Large intestine (tissue), 3 donors: ENCODE data around the gene PRKN. TPM values are rescaled to one million over a fixed set of nuclear protein-coding genes. Genes with fewer than 3 reads are reported as not detected.

Source experiments
- DNase-seq, 2 donors: peaks; one replicate each; pipeline versions ENCODE4 v3.0.0 to v3.0.0-alpha.2; 2013
- H3K27ac ChIP-seq: one replicate; pipeline ENCODE4 v1.5.1; 2013; ENCODE audit warnings: low read length
- H3K27me3 ChIP-seq: 2 replicates; pipeline ENCODE4 v1.6.1; 2013; ENCODE audit warnings: low read length; ENCODE audit not compliant: control insufficient read depth, insufficient read depth
- H3K36me3 ChIP-seq: 2 replicates; pipeline ENCODE4 v1.6.1; 2013; ENCODE audit warnings: low read length; ENCODE audit not compliant: control insufficient read depth, insufficient read depth
- H3K4me1 ChIP-seq: one replicate; pipeline ENCODE4 v1.6.1; 2013; ENCODE audit warnings: low read length; ENCODE audit not compliant: control insufficient read depth, insufficient read depth
- H3K4me3 ChIP-seq: one replicate; pipeline ENCODE4 v1.5.1; 2013; ENCODE audit warnings: low read length
- H3K9me3 ChIP-seq: one replicate; pipeline ENCODE4 v1.6.1; 2013; ENCODE audit warnings: mild to moderate bottlenecking, low read depth, low read length, moderate library complexity; ENCODE audit not compliant: control insufficient read depth
- WGBS: methylation state at CpG from one replicate; pipeline ENCODE4 v1.1.5; 2013; ENCODE audit warnings: low lambda C conversion rate; ENCODE audit not compliant: insufficient coverage; 5-methylcytosine and 5-hydroxymethylcytosine counted together
- polyA plus RNA-seq: library from polyadenylated mRNA; unstranded; fragments of 120-200 nt; gene quantifications from one replicate; pipeline ENCODE4 v1.2.1, GENCODE V29; 2013

The PRKN gene
- polyA plus RNA-seq, 1 donor: 2.5 TPM

- H3K9me3 ChIP-seq: no peaks in the 10 kb centered on the region
- H3K27ac ChIP-seq: no peak overlapping the region
- DNase-seq: no peak
- no peaks in the 10 kb centered on the region for H3K36me3 ChIP-seq
- H3K4me3 ChIP-seq: no peak overlapping the region
- 100% methylated on average over 1 of the region's 3 CpGs for WGBS
- no peaks in the 10 kb centered on the region for H3K27me3 ChIP-seq
- no peaks in the 10 kb centered on the region for H3K4me1 ChIP-seq
Measured at GRCh38 chr6:162649271-162649670, 78.3 kb downstream of the PRKN start.

DNA sequence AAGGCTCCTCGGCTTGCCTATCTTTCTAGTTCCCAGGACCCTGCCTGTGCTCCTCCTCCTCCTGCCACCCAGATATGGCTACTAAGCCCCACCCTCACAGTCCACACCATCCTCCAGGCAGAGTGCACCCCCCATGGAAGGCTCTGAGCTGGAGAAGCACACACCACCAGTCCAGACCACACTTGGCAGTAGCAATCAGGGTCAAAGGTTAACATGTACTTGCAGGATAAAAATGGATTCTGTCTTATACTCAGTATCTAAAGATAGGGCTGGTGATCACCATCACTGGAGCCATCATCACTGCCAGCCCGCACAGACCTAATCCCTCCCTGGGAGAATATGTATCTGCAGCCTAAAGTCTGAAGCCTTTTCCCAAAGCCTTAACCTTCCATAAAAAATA lies 83.4 kb downstream of the PRKN start:
- Histone ChIP-seq H3K4me1 (no peaks in the 10 kb centered on the region), H3K4me3 (no peak overlapping the region), H3K27me3 (no peaks in the 10 kb centered on the region), H3K36me3 (no peaks in the 10 kb centered on the region), H3K27ac (no peak overlapping the region), H3K9me3 (no peaks in the 10 kb centered on the region)
- no peak for DNase-seq
- no CpG with 5 or more reads among the region's 2 CpGs for WGBS

DNA sequence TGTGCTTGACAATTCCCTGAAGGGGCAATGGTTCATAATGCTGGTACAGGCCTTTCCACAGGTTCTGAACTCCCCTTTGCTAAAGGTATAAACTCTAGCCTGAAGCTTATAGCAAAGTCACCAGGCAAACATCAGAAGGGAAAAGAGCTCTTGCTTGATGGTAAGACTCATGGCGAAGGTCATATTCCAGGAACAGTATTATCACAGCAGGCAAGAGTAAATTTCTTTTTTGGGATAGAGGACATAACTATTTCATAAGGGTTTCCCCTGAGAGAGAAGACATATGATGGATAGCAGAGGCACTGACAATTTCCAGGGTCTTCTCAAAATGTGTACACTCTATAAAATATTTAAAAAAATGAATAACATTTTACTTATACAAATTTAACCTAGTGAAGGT lies 86.8 kb downstream of the PRKN start:
- H3K36me3 ChIP-seq: no peaks in the 10 kb centered on the region
- no peaks in the 10 kb centered on the region for H3K9me3 ChIP-seq
- H3K4me3 ChIP-seq: no peak overlapping the region
- DNase-seq: no peak
- no peaks in the 10 kb centered on the region for H3K27me3 ChIP-seq
- no peaks in the 10 kb centered on the region for H3K4me1 ChIP-seq
- 100% methylated on average over 1 of the region's 1 CpG for WGBS
- H3K27ac ChIP-seq: no peak overlapping the region

- 92% methylated on average over 2 of the region's 2 CpGs for WGBS
- H3K27me3 ChIP-seq: no peaks in the 10 kb centered on the region
- no peak for DNase-seq
- H3K9me3 ChIP-seq: no peaks in the 10 kb centered on the region
- H3K27ac ChIP-seq: no peak overlapping the region
- H3K4me3 ChIP-seq: no peak overlapping the region
- no peaks in the 10 kb centered on the region for H3K4me1 ChIP-seq
- no peaks in the 10 kb centered on the region for H3K36me3 ChIP-seq
Measured at GRCh38 chr6:162639951-162640350, 87.6 kb downstream of the PRKN start.

DNA sequence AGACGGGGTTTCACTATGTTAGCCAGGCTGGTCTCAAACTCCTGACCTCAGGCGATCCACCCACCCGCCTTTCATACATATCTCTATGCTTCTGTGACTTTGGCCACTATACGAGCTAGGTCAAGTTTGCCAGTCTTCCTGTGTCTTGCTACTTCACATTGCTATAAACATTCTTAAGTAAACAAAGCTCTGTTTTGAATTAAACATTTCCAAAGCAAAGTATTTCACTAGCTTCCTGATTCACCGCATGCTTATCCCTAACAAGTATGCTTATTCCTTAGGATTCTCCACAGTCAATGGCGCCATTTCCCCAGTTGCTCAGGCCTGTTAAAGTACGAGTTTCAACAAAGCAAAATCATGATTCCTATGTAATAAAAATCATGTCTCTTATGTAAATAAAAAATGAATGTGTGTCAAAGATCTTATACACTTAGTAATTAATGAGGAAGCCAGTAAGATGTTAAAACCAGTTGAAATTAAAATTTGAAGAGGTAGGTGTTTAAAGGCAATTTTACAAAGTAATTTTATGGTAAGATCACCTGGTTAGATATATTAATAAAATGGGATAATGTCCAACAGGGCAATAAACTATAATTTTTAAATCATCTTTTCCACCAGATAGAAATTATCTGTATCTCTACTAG lies 88.5 kb downstream of the PRKN start:
- WGBS: 80% methylated on average over 1 of the region's 7 CpGs
- H3K27ac ChIP-seq: no peak overlapping the region
- DNase-seq: no peak
- no peaks in the 10 kb centered on the region for H3K27me3 ChIP-seq
- H3K4me3 ChIP-seq: no peak overlapping the region
- H3K36me3 ChIP-seq: no peaks in the 10 kb centered on the region
- no peaks in the 10 kb centered on the region for H3K4me1 ChIP-seq
- H3K9me3 ChIP-seq: no peaks in the 10 kb centered on the region

- Histone ChIP-seq H3K27ac (no peak overlapping the region), H3K36me3 (no peaks in the 10 kb centered on the region), H3K9me3 (no peaks in the 10 kb centered on the region), H3K4me3 (no peak overlapping the region), H3K4me1 (no peaks in the 10 kb centered on the region), H3K27me3 (no peaks in the 10 kb centered on the region)
- no peak for DNase-seq
- WGBS: no CpG with 5 or more reads among the region's 2 CpGs
Measured at GRCh38 chr6:162637317-162637716, 90.2 kb downstream of the PRKN start.

- Histone ChIP-seq H3K36me3 (no peaks in the 10 kb centered on the region), H3K27me3 (no peaks in the 10 kb centered on the region), H3K4me1 (no peaks in the 10 kb centered on the region), H3K9me3 (peaks cover 4% of the 10 kb centered on the region), H3K27ac (no peak overlapping the region), H3K4me3 (no peak overlapping the region)
- DNase-seq: no peak
Measured at GRCh38 chr6:162636167-162636566, 91.4 kb downstream of the PRKN start.

GRCh38 chr6:162631546-162631945 lies 96.0 kb downstream of the PRKN start:
- no peaks in the 10 kb centered on the region for H3K36me3 ChIP-seq

DNA sequence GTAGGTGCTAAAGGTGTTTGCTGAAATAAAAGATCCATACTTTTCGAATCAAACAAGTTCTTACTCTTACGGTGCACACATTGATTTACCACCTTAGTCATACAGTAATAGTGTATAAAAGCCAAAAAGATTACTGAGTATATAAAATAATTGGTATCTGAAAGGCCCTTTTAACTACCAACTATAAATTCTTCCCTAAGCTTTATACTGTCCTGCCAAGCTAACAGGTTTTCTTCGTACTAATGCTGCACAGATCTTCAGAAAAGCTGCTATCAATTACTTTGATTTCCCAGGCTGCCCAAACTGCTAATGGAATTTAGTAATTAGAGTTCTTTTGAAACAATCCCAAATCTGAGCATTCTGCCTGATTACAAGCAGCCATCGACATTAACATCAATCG lies 97.5 kb downstream of the PRKN start:
- Histone ChIP-seq H3K4me3 (no peak overlapping the region), H3K4me1 (no peaks in the 10 kb centered on the region), H3K9me3 (peaks cover 4% of the 10 kb centered on the region), H3K27me3 (no peaks in the 10 kb centered on the region), H3K36me3 (no peaks in the 10 kb centered on the region), H3K27ac (no peak overlapping the region)
- WGBS: no CpG with 5 or more reads among the region's 5 CpGs
- DNase-seq: no peak

More at GRCh38 chr6:162631546-162631945, 96.0 kb downstream of the PRKN start:
- Histone ChIP-seq H3K4me1 (no peaks in the 10 kb centered on the region), H3K27ac (no peak overlapping the region), H3K27me3 (no peaks in the 10 kb centered on the region), H3K9me3 (peaks cover 4% of the 10 kb centered on the region), H3K4me3 (no peak overlapping the region)
- DNase-seq: no peak

DNA sequence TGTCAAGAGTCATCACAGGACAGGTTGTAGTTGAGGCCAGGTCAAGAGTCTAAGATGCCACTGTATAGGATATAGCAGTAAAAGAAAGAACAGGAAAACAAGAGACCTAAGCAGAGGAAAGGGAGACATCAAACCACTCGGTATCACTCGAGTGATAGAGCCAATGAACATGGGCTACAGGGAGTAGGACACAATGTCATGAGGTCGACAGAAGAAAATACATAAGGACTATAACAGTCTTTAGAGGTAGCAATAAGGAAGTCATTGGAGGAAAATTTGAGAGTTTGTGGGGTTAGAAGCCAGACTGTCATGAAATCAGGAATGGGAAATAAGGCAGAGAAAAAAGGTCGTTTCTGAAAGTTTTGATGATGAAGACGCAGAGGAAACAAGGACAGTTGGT lies 99.7 kb downstream of the PRKN start:
- Histone ChIP-seq H3K27ac (no peak overlapping the region), H3K9me3 (peaks cover 4% of the 10 kb centered on the region), H3K27me3 (no peaks in the 10 kb centered on the region), H3K36me3 (no peaks in the 10 kb centered on the region), H3K4me3 (no peak overlapping the region), H3K4me1 (no peaks in the 10 kb centered on the region)
- DNase-seq: no peak
- 86% methylated on average over 3 of the region's 5 CpGs for WGBS

GRCh38 chr6:162627362-162627761 lies 100.2 kb downstream of the PRKN start:
- DNase-seq: no peak
- H3K4me3 ChIP-seq: no peak overlapping the region
- H3K4me1 ChIP-seq: no peaks in the 10 kb centered on the region
- H3K27ac ChIP-seq: no peak overlapping the region
- H3K36me3 ChIP-seq: no peaks in the 10 kb centered on the region
- H3K9me3 ChIP-seq: peaks cover 4% of the 10 kb centered on the region
- no peaks in the 10 kb centered on the region for H3K27me3 ChIP-seq
- WGBS: 73% methylated on average over 2 of the region's 4 CpGs
